ENCODE measurements around the gene GCH1.
A peak's percentile ranks its signal among the peaks of the same experiment; 100 is the strongest.

Gene GCH1

GRCh38 chr14:54807428-54807827, 95.2 kb downstream of the GCH1 start:
- Mint-ChIP-seq H3K9me3 (no peaks in the 10 kb centered on the region), H3K36me3 (ENCODE audit: low read depth) (no peaks in the 10 kb centered on the region), H3K4me3 (peak overlapping the region in 2 of 3 experiments; percentile 33 to 54), H3K4me1 (peaks cover 26% of the 10 kb centered on the region), H3K27me3 (ENCODE audit: low read depth) (peaks cover 20% of the 10 kb centered on the region), H3K27ac (peak overlapping the region; percentile 68 to 75 (median 71))
- TF ChIP-seq, protein P1, sequence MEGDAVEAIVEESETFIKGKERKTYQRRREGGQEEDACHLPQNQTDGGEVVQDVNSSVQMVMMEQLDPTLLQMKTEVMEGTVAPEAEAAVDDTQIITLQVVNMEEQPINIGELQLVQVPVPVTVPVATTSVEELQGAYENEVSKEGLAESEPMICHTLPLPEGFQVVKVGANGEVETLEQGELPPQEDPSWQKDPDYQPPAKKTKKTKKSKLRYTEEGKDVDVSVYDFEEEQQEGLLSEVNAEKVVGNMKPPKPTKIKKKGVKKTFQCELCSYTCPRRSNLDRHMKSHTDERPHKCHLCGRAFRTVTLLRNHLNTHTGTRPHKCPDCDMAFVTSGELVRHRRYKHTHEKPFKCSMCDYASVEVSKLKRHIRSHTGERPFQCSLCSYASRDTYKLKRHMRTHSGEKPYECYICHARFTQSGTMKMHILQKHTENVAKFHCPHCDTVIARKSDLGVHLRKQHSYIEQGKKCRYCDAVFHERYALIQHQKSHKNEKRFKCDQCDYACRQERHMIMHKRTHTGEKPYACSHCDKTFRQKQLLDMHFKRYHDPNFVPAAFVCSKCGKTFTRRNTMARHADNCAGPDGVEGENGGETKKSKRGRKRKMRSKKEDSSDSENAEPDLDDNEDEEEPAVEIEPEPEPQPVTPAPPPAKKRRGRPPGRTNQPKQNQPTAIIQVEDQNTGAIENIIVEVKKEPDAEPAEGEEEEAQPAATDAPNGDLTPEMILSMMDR (IDR thresholded peaks at IDR 0.05; ENCODE audit: unreplicated experiment in 3 of 3) = no peak

- H3K4me1 Mint-ChIP-seq = peaks cover 26% of the 10 kb centered on the region
- H3K27me3 Mint-ChIP-seq (ENCODE audit: low read depth) = peaks cover 20% of the 10 kb centered on the region
- H3K9me3 Mint-ChIP-seq = no peaks in the 10 kb centered on the region
- no peaks in the 10 kb centered on the region for H3K36me3 Mint-ChIP-seq (ENCODE audit: low read depth)
- H3K27ac Mint-ChIP-seq = no peak overlapping the region
- TF ChIP-seq, protein P1 (IDR thresholded peaks at IDR 0.05; ENCODE audit: unreplicated experiment in 3 of 3) = no peak
- H3K4me3 Mint-ChIP-seq = no peak overlapping the region
Measured at GRCh38 chr14:54806616-54807015, 96.0 kb downstream of the GCH1 start.

- Mint-ChIP-seq H3K36me3 (ENCODE audit: low read depth) (no peaks in the 10 kb centered on the region), H3K4me3 (peak overlapping the region; percentile 7 to 62 (median 42)), H3K27ac (peak overlapping the region in 1 of 3 experiments; percentile 13), H3K4me1 (peaks cover 26% of the 10 kb centered on the region), H3K9me3 (peaks cover 3% of the 10 kb centered on the region), H3K27me3 (ENCODE audit: low read depth) (peaks cover 18% of the 10 kb centered on the region)
- TF ChIP-seq, protein P1 (IDR thresholded peaks at IDR 0.05; ENCODE audit: unreplicated experiment in 3 of 3) = peak; percentile 86 to 94 (median 89)
Measured at GRCh38 chr14:54805445-54806322, 96.9 kb downstream of the GCH1 start.

- TF ChIP-seq, protein P1 (IDR thresholded peaks at IDR 0.05; ENCODE audit: unreplicated experiment in 3 of 3) = no peak
- Mint-ChIP-seq H3K27ac (no peak overlapping the region), H3K36me3 (ENCODE audit: low read depth) (no peaks in the 10 kb centered on the region), H3K27me3 (ENCODE audit: low read depth) (peaks cover 18% of the 10 kb centered on the region), H3K4me1 (peaks cover 26% of the 10 kb centered on the region), H3K9me3 (peaks cover 3% of the 10 kb centered on the region), H3K4me3 (no peak overlapping the region)
Measured at GRCh38 chr14:54805070-54805444, 97.6 kb downstream of the GCH1 start.

GRCh38 chr14:54804538-54805041, 98.0 kb downstream of the GCH1 start:
- Mint-ChIP-seq H3K27ac (no peak overlapping the region), H3K4me3 (no peak overlapping the region), H3K4me1 (peaks cover 26% of the 10 kb centered on the region), H3K27me3 (ENCODE audit: low read depth) (peaks cover 22% of the 10 kb centered on the region), H3K36me3 (ENCODE audit: low read depth) (no peaks in the 10 kb centered on the region), H3K9me3 (peaks cover 3% of the 10 kb centered on the region)
- TF ChIP-seq, protein P1 (IDR thresholded peaks at IDR 0.05; ENCODE audit: unreplicated experiment in 3 of 3) = no peak
